GM18868 (cell line): Measurements from ENCODE around the gene CCDC82.
"Not testable (repeated sequence)": the region's sequence is repeated elsewhere in the genome, so short reads cannot be mapped to it uniquely, and the experiment has no call there.

ENCODE experiments used
- ATAC-seq: cut with Tn5 transposase; IDR thresholded peaks from one replicate; pipeline ENCODE4 v1.9.1; 2021; ENCODE audit warnings: mild to moderate bottlenecking, moderate library complexity; ENCODE audit not compliant: unreplicated experiment

Gene CCDC82

GRCh38 chr11:96389720-96390487 lies at the start of gene CCDC82, which contains the start of gene JRKL:
TSS of gene CCDC82 (minus strand) at chr11:96389912. CDS start at chr11:96384747, 5,165 bp downstream.
TSS of gene JRKL (plus strand) at chr11:96390013. CDS start at chr11:96390650, 637 bp downstream.
- ATAC-seq, result peak; percentile 90

GRCh38 chr11:96432654-96433053 lies 42.9 kb upstream of the CCDC82 start:
- not testable (repeated sequence) for ATAC-seq

- no peak for ATAC-seq
Measured at GRCh38 chr11:96430668-96431067, 41.0 kb upstream of the CCDC82 start.

- ATAC-seq, result no peak
Measured at GRCh38 chr11:96424693-96425092, 35.0 kb upstream of the CCDC82 start.

- ATAC-seq, result no peak
Measured at GRCh38 chr11:96413408-96413807, 23.7 kb upstream of the CCDC82 start.

GRCh38 chr11:96412761-96413381 lies 23.2 kb upstream of the CCDC82 start:
- ATAC-seq, result no peak

- ATAC-seq, result not testable (repeated sequence)
Measured at GRCh38 chr11:96411412-96411811, 21.7 kb upstream of the CCDC82 start.

GRCh38 chr11:96400697-96401096 lies 11.0 kb upstream of the CCDC82 start:
- ATAC-seq, result no peak

GRCh38 chr11:96397863-96398262 lies 8.2 kb upstream of the CCDC82 start:
- no peak for ATAC-seq

- ATAC-seq, result no peak
Measured at GRCh38 chr11:96396637-96397036, 6.9 kb upstream of the CCDC82 start.

- no peak for ATAC-seq
Measured at GRCh38 chr11:96394773-96395172, 5.1 kb upstream of the CCDC82 start.

- ATAC-seq, result peak; percentile 13
Measured at GRCh38 chr11:96393753-96394348, 4.1 kb upstream of the CCDC82 start.

- ATAC-seq, result no peak
Measured at GRCh38 chr11:96391698-96392307, 2.1 kb upstream of the CCDC82 start.

- no peak for ATAC-seq
Measured at GRCh38 chr11:96390488-96390792, 728 bp upstream of the CCDC82 start.

- ATAC-seq, result peak; percentile 53
Measured at GRCh38 chr11:96388891-96389719, 607 bp downstream of the CCDC82 start.

- no peak for ATAC-seq
Measured at GRCh38 chr11:96385187-96385586, 4.5 kb downstream of the CCDC82 start.

GRCh38 chr11:96384156-96384555 lies 5.6 kb downstream of the CCDC82 start:
- no peak for ATAC-seq

- ATAC-seq, result no peak
Measured at GRCh38 chr11:96376796-96377195, 12.9 kb downstream of the CCDC82 start.

GRCh38 chr11:96373826-96374225 lies 15.9 kb downstream of the CCDC82 start:
- ATAC-seq, result no peak

GRCh38 chr11:96367342-96367741 lies 22.4 kb downstream of the CCDC82 start:
- ATAC-seq, result no peak

GRCh38 chr11:96366024-96366423 lies 23.7 kb downstream of the CCDC82 start:
- no peak for ATAC-seq
